ENCODE measurements around the gene TOR1B.

The TOR1B gene

GRCh38 chr9:129848712-129849441 lies 45.9 kb downstream of the TOR1B start:
- TF ChIP-seq CTCF (IDR thresholded peaks at IDR 0.05), result no peak
- peak overlapping the region in 1 of 2 donors; percentile 19 for H3K27ac ChIP-seq
- no peak for DNase-seq (ENCODE audit: low spot score)

GRCh38 chr9:129849901-129850300 lies 46.9 kb downstream of the TOR1B start:
- H3K27ac ChIP-seq, result no peak overlapping the region
- no peak for DNase-seq (ENCODE audit: low spot score)
- no peak overlapping the region for H3K4me3 ChIP-seq
- no peak for TF ChIP-seq CTCF (IDR thresholded peaks at IDR 0.05)

More at GRCh38 chr9:129848712-129849441, 45.9 kb downstream of the TOR1B start:
- no peak overlapping the region for H3K4me3 ChIP-seq

- H3K4me3 ChIP-seq, result no peak overlapping the region
- DNase-seq (ENCODE audit: low spot score), result no peak
- TF ChIP-seq CTCF (IDR thresholded peaks at IDR 0.05), result no peak
- H3K27ac ChIP-seq, result peak overlapping the region in 1 of 2 donors; percentile 69
Measured at GRCh38 chr9:129850821-129851550, 48.0 kb downstream of the TOR1B start.

- Histone ChIP-seq H3K27ac (no peak overlapping the region), H3K4me3 (no peak overlapping the region)
- no peak for TF ChIP-seq CTCF (IDR thresholded peaks at IDR 0.05)
- no peak for DNase-seq (ENCODE audit: low spot score)
Measured at GRCh38 chr9:129851821-129852220, 48.8 kb downstream of the TOR1B start.

- Histone ChIP-seq H3K4me3 (no peak overlapping the region), H3K27ac (no peak overlapping the region)
- DNase-seq (ENCODE audit: low spot score), result no peak
- no peak for TF ChIP-seq CTCF (IDR thresholded peaks at IDR 0.05)
Measured at GRCh38 chr9:129852579-129852978, 49.6 kb downstream of the TOR1B start.

GRCh38 chr9:129853614-129854013 lies 50.6 kb downstream of the TOR1B start:
- DNase-seq (ENCODE audit: low spot score), result no peak
- H3K4me3 ChIP-seq, result no peak overlapping the region
- TF ChIP-seq CTCF (IDR thresholded peaks at IDR 0.05), result no peak
- H3K27ac ChIP-seq, result no peak overlapping the region
